SK-N-SH (cell line): ENCODE data around the gene ARHGEF4.

ENCODE experiments used
- ELF1 ChIP-seq: IDR thresholded peaks from 2 replicates; pipeline ENCODE4 v1.4.0; 2012
- EP300 ChIP-seq, 2 experiments: IDR thresholded peaks; 2 replicates each; pipeline versions ENCODE4 v1.4.0 to v1.6.1; 2012; ENCODE audit warnings: borderline replicate concordance in 1 of 2, low read depth in 1 of 2, low read length in 1 of 2
- RXRA ChIP-seq: IDR thresholded peaks from 2 replicates; pipeline ENCODE4 v1.4.0; 2012; ENCODE audit warnings: low read depth, mild to moderate bottlenecking, borderline replicate concordance
- TF ChIP-seq, protein P1 (sequence below): fragments of 200-600 bp; sonication (generic); IDR thresholded peaks from 2 replicates; pipeline ENCODE4 v1.6.1; 2017; ENCODE audit warnings: antibody characterized with exemption, mild to moderate bottlenecking, moderate library complexity

DNA sequence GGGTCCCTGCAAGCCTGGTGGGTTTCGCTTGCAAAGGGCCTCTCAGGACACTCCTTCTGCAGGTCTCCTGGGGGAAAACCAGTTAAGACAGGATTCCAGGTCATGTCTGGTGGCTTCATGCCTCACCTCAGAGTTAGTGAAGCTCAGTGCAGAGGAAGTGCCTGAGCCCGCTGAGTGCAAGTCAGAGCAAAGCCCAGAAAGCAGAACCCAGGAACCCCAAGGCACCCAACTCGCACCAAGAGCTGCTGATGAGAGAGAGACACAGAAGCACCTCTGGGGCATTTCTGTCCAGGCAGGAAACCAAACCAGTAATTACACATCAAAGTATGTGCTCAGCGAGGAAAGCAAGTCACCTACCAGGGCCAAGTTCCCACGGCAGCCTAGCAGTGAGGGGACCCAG is 78.4 kb downstream of the ARHGEF4 start:
- TF ChIP-seq, protein P1, sequence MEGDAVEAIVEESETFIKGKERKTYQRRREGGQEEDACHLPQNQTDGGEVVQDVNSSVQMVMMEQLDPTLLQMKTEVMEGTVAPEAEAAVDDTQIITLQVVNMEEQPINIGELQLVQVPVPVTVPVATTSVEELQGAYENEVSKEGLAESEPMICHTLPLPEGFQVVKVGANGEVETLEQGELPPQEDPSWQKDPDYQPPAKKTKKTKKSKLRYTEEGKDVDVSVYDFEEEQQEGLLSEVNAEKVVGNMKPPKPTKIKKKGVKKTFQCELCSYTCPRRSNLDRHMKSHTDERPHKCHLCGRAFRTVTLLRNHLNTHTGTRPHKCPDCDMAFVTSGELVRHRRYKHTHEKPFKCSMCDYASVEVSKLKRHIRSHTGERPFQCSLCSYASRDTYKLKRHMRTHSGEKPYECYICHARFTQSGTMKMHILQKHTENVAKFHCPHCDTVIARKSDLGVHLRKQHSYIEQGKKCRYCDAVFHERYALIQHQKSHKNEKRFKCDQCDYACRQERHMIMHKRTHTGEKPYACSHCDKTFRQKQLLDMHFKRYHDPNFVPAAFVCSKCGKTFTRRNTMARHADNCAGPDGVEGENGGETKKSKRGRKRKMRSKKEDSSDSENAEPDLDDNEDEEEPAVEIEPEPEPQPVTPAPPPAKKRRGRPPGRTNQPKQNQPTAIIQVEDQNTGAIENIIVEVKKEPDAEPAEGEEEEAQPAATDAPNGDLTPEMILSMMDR: no peak
- no peak for TF ChIP-seq RXRA
- no peak for TF ChIP-seq ELF1
- TF ChIP-seq EP300 (IDR thresholded peaks at IDR 0.05; ENCODE audit: borderline replicate concordance in 1 of 2, low read depth in 1 of 2, low read length in 1 of 2): no peak
